Right ventricle myocardium inferior (tissue), 1 donor: ENCODE measurements around the gene UBE2O. TPM values are rescaled to one million over a fixed set of nuclear protein-coding genes. Genes with fewer than 3 reads are reported as not detected.
A peak's percentile ranks its signal among the peaks of the same experiment; 100 is the strongest.

Source experiments
- ATAC-seq: fragments of 200-7000 bp; cut with Tn5 transposase; one replicate; pipeline ENCODE4 v1.9.1; 2020; ENCODE audit warnings: mild to moderate bottlenecking, moderate library complexity
- DNase-seq: peaks from one replicate; pipeline ENCODE4 v3.0.0; 2021; ENCODE audit errors: missing footprints
- intact Hi-C: fragments of 100-400 bp; cut with DNase I; formaldehyde crosslinking; loops from one replicate; pipeline ENCODE4 v1.11.0; 2022
- total RNA-seq: library from RNA; stranded (reverse); fragmentation: NEBNext Ultra II Directional; extraction: Animal tissue kit (Norgen Biotek cat#: 25700); gene quantifications from one replicate; pipeline ENCODE4 v1.2.1, GENCODE V29; 2021
- donor health status: DM: no; HTN: yes; CAD: no; lungs with severe emphysema.

The UBE2O gene
- total RNA-seq, 1 donor from 2014 or later = 35.4 TPM

DNA sequence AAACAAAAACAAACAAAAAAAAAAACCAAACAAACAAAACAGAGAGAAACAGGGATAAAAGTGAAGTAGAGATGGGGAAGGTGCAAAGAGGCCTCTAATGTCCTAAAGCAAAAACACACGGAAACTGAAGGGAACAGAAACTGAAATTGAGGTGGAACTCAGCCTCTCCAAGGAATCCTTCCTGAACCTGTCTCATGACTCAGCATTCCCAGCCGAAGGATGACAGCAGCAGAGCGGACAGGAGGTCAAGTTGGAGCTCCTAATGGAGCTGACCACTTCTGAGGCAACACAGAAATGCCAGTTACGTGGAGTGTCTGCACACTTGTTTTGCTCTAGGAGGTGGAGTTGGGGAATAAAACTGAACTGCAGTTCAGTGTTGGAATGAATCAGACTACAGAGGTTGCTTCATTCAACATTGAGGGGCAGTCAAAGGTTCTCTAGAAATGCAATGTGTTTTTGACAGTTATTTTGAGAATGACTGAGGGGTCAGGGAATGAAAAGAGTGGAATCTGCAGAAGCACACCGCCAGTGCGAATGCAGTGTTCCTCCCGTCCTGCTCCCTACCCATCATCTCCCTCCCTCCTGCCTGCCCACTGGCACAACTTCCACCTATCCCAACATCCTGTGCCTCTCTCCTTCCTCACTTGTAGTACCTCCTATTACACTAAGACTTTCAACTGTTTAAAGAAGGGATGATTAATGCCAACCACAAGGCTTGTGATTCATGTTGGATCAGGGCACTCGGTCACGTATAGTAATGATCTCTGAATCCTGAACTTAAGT lies 6.3 kb downstream of the UBE2O start:
- DNase-seq (no peak), ATAC-seq (no peak)
- intact Hi-C loops = no loop called here

DNA sequence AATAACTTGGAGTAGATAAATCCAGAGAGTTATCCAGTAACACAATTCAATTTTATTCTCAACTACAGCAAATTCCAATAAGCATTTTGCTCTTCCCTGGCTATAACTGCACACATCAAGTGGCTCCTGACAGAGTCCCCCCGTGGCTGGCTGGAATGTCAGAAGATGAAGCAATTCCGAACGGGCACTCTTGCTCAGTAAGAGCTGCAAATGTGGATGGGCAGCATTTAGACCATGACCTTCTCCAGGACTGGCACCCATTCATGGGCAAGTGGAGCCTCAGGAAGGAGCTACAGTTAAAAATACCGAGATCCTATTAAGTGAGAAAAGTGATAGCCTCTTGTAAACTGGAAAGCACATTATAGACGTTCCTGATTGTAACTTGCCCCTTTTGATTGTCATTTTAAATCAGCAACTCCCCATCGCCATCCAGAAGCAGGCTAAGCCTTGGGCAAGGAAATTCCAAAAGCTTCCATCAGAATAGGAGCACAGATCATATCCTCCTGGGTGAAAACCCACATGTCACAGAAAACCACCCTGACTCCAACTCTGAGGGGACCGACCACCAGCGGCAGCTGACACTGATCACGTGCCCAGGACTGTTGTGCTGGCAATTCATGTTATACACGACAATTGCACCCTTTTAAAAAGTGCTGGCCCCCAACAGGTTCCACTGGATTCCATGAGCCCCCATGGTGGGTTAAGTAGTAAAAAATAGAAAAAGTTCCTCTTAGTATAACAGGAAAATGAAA lies 7.1 kb downstream of the UBE2O start:
- DNase-seq = no peak
- intact Hi-C loops = no loop called here
- ATAC-seq = peak; percentile 36

DNA sequence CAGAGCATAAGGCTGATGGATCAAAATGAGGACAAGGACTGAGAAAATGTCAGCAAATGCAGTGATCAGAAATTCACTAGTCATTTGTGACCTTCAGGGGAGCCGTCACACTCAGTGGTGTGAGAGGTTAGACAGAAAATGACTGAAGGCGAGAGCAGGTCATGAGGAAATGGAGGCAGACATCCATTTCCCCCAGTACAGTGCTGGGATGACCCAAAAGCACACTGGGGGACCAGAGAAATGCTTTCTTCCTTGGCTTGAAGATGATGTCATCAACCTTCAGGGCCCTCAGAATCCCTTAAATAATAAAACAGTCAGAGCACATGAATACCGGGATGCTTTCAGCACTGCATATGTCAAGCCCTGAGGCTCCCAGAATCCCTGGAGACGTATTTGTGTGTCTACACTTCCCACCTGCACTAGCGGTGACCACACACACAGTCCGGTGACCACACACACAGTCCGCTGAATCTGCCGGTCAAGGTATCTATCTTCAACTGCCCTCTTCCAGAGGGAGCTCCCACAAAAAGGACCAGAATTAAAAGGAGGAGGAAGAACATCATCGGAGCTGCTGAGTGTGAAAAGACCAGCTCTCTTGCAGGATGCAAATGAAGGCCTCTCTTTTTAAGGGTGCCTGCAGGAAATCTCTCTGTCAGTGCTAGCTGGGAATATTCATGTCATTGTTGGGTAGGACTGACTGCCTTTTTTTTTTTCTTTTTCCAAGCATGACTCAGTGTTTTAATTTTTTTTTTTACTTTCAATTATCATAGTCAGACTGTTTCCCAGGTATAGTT lies 8.2 kb downstream of the UBE2O start:
- ATAC-seq = no peak
- intact Hi-C loops = no loop called here

DNA sequence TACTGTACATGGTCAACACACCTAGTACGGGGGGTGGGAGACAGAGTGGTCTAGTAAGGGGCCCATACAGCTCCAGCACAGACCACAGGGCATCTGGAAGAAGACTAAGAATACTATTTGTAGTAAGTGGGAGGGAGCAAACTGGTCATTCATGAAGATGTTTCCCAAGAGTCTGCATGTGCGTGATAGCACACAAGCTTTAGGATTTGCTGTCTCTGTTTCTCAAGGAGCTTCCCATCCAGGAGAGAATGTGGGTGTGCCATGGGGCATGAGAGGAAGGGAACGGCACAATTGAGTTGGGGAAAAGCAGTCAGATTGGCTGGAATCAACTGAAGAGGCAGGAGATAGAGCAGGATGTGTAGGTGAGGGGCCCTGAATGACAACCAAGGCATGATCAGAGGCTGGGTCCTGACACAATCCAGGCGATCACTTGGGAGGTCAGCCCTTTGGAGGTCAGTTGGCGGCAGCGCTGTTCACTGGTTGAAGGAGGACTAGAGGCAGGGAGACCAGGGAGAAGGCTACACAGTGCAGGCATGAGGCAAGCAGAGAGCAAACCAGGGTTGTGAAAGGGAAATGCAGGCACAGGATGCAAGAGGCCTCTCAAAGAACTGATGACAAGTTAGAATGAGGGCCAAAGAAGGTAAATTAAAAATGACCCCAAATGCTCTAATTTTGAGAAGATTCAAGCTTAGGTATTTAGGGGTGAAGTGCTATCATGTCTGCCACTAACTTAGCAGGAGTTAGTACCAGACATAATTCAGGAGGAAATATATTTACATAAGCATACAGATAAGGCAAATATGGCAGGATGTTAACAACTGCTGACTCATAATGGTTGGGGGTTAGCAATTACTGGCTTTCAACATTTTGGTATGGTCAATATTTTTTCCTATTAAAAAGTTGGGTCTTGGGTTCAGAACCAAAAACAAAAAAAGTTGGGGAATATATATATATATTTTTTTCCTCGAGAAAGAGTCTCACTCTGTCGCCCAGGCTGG lies 10.3 kb downstream of the UBE2O start:
- DNase-seq (no peak), ATAC-seq (no peak)
- intact Hi-C loops = no loop called here

More for the DNA sequence above, 8.2 kb downstream of the UBE2O start:
- DNase-seq = no peak

DNA sequence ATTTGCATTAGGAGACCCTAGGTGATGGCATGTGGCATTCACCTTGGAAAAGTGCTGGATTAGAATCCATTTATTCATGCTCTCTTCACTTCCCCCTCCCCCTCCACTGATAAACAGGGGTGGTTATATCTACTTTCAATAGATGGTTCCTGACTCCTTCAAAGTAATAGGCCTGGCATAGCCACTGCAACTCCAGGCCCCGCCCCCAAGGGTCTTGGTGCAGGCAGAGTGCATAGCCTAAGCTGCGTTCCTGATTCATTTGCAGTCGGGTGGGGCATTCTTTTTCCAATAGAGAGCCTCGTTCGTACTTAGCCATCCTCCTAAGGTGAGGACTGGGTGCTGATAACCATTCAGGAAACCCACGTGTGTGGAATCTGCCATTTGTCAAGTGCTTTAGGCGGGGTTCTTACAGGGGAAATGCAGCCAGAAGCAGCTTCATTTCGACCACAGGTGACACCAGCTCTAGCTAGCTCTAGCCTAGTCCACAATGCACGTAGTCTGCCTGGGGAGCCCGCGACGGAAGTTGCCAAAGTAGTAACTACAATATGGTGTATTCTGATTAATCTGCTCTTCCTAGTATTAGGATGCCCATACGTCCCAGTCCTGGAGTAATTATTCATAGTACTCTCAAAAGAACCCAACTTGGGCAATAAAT lies 11.1 kb downstream of the UBE2O start:
- no peak for DNase-seq
- ATAC-seq = no peak

DNA sequence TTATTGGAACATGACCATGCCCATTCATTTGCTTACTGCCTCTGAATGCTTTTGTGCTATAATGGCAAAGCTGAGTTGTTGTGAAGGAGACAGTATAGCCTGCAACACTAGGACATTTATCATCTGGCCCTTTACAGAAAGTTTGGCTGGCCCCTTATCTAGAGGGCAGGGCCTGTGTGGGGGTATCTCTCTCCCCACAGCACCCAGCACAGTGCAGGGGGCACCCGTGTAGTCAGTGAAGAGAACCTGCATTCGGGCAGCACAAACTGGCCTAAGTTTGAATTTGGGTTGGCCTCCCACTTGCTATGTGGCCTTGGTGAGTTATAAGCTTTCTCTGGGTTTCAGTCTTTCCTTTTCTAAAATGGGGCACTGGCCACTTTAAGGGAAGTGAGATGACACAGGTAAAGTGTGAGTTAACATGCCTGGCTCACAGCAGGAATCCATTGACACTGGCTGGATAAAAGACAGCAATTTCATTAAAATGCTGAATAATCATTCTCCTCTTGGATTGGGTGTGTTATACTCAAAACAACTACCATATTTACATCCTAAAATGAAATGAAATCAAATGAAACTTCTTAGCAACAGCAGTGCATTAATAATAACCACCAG lies 12.1 kb downstream of the UBE2O start:
- intact Hi-C loops = no loop called here
- no peak for ATAC-seq
- no peak for DNase-seq

More for the DNA sequence above, 11.1 kb downstream of the UBE2O start:
- intact Hi-C loops = no loop called here

DNA sequence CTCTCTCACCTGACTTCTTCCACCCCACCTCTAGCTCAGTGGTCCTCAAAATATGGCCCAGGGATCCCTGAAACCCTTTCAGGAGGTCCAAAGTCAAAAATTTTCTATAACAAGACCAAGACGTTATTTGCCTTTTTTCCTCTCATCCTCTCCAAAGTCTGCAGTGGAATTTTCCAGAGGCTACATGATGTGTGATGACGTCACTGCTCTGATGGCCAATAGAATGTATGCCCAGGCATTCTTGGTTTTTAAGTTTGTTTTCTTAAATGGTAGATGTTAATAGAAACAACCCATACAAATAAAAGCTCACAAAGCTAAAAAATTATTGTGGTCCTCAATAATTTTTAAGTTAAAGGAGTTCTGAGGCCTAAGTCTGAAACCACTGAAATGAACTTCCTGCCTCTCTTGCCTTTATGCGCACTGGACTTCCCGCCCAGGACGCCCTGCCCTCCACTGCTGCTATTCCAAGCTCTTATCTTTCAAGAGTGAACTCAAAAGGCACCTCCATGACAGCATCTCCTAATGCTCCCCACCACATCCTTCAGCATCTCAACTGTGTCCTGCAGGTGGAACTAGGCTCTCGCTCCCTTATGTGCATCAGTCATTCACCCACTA lies 13.5 kb downstream of the UBE2O start:
- no peak for ATAC-seq
- intact Hi-C loops = no loop called here
- no peak for DNase-seq

DNA sequence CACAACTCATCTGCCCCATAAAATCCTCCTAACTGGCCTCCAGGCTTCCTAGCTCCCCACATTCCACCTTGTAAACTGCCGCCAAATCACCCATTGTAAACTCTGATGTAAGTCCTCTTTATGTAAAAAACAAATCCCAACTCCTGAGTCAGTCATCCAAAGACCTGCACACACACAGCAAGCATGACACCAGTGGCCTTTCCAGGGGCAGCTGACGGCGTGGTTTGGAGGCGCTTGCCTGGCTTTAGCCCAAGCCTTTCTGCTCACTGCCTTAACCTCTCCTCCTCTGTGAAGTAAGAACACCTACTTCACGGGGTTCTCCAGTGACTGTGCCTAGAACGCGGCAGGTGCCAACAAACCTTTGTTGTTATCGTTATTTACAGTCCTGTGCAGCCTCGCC lies 14.0 kb downstream of the UBE2O start:
- intact Hi-C loops = no loop called here
- ATAC-seq = no peak
- DNase-seq = no peak

DNA sequence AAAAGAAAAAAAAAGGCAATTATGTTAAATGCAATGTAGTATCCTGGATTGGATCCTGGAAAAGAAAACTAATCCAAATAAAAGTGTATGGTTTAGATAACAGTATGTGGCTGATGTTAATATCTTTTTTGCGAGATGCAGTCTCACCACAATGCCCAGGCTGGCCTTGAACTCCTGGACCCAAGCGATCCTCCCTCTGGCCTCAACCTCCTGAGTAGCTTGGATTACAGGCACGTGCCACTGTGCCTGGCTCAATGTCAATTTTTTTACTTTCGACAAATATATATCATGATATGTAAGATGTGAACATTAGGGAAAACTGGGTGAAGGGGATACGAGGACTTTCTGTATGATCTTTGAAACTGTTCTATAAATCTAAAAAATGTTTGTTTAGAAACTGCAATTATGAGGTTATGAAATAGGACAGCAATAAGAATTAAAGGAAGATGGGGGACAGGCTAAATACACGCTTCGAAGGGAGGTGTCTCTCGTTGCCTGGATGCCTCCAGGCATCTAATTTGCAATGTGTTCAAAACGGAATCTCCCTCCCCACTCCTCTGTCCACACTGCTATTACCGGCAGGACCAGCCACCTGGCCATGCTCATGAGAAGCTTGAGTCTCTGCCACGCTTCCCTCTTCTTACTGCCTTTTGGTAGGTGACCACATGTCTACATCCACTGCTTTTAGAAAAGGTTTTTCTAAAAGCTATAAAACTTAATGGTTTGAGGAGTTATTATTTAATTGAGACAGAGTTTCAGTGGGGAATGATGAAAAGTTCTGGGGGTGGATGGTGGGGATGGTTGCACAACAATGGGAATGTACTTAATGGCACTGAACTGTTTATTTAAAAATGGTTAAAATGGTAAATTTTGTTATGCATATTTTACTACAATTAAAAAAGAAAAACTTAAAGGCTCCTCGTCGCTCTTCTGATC lies 15.2 kb downstream of the UBE2O start:
- DNase-seq (no peak), ATAC-seq (no peak)
- intact Hi-C loops = no loop called here

DNA sequence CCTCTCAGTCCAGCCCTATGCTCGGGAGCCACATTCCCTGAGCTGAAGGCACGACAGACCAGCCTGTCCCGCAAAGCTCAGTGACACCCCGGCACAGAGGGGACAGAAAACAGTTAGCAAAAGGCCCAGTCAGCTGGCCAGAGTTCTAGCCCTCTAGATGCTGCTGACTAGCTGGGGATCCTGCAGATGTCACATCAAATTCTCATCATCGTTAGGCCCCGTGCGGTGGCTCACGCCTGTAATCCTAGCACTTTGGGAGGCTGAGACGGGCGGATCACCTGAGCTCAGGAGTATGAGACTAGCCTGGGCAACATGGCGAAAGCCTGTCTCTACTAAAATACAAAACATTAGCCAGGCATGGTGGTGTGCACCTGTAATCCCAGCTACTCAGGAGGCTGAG lies 17.2 kb downstream of the UBE2O start:
- ATAC-seq (no peak), DNase-seq (no peak)
- intact Hi-C loops = no loop called here

DNA sequence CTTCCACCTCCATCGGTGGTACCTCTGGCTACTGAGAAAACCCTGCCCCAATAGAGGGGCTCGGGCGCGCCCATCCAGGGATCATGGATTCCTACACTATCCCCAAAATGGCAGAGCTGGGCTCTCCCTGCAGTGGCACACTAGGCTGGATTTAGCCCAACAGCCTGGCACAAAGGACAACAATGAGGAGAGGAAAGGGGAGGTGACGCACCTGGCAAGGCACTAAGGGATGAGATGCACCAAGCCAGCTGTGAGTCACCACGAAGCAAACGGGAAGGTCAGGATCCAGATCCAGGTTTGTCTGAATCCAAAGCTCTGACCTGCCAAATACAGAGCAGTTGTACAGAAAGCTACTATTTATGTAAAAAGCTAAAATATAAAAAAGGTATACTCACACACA lies 18.1 kb downstream of the UBE2O start:
- no peak for ATAC-seq
- no peak for DNase-seq
- intact Hi-C loops = no loop called here

DNA sequence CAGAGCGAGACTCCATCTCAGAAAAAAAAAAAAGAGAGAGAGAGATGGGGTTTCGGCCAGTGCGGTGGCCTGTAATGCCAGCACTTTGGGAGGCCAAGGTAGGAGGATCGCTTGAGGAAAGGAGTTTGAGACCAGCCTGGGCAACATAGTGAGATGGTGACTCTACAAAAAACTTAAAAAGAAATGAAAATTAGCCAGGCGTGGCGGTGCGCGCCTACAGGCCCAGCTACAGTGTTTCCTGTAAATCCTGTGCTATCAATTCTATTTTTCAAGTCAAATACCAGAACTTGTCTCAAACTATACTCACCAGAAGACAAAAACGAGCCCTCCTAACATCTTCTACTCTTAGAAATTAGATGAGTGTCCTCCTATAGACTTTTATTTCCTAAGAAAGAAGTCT lies 19.3 kb downstream of the UBE2O start:
- DNase-seq (no peak), ATAC-seq (no peak)
- intact Hi-C loops = no loop called here

DNA sequence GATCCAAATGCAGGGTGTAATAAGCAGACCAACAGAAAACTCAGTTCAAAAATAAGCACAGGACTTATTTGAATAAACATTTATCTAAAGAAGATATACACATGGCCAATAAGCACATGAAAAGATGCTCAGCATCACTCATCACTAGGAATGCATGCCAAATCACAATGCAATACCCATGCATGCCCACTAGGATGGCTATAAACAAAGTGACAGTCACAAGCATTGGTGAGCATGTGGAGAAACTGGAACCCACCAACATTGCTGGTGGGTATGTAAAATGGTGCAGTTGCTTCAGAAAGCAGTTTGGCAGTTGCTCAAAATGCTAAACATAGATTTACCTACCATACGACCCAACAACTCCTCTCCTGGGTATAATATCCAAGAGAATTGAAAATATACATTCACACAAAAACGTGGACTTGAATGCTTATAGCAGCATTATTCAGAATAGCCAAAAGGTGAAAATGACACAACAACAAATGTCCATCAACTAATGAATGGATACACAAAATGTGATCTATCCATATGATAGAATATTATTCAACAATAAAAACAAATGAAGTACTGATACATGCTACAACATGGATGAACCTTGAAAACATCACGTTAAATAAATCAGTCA lies 20.1 kb downstream of the UBE2O start:
- ATAC-seq = no peak
- no peak for DNase-seq
- intact Hi-C loops = no loop called here

DNA sequence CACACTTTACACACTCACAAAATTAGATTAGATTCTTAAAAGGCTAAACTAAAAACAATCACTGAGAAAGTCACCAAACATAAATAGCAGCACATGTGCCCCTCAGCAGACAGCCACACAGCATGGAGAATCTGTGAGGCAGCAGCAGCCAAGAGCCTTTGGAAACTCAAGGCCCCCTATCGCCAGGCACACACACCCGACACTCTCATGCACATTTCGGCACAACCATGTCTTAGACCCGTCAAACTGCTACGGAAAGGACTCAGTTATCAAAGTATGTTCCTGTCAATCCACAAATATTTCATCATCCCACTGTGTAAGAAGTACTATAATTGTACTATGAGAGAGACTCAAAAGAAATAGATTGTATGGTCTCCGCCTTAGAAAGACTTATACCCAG lies 20.9 kb downstream of the UBE2O start:
- ATAC-seq (peak; percentile 56), DNase-seq (no peak)
- intact Hi-C loops = no loop called here

DNA sequence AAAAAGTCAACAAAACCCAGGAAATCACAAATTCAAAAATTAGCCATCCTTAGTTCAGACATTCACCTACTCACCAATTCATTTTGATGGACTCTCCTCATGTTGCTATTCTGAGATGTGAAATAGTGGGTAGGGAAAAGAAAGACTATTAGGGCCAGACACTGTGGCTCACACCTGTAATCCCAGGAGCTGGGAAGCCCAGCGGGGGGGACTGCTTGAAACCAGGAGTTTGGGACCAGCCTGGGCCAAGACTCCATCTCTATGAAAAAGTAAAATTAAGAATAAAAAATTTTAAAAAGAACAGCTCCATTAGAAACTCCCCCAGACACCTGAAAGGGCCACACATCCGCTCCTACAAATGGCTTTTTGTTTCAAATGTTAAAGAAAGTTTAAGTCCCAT lies 21.4 kb downstream of the UBE2O start:
- ATAC-seq (no peak), DNase-seq (no peak)
- intact Hi-C loops = no loop called here

DNA sequence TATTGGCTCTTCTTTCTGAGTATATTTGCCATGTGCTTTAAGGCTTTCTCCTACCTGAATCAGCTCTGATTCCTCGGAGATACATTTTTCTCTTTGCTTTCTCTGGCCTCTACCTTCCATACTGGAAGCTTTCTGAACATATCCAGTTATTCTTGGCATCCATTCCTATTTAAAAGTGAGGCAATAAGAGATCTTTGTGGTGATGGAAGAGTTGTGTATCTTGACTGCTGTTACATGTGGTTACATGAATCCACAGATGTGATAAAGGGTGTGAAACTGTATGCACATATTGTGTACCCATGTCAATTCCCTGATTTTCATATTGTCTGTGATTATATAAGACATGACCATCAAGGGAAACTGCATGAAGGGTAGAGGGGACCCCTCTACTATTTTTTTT lies 24.4 kb downstream of the UBE2O start:
- no peak for DNase-seq
- no peak for ATAC-seq
- intact Hi-C loops = no loop called here
